H7 (cell line): ENCODE results near the gene TEX35. TPM values are rescaled to one million over a fixed set of nuclear protein-coding genes. Genes with fewer than 3 reads are reported as not detected.

ENCODE experiments used
- DNase-seq: peaks from one replicate; pipeline ENCODE4 v3.0.0; 2012
- H3K27me3 ChIP-seq: 2 replicates; pipeline ENCODE4 v1.6.0; 2011; ENCODE audit warnings: mild to moderate bottlenecking, low read length; ENCODE audit not compliant: control insufficient read depth, insufficient read depth
- H3K36me3 ChIP-seq: replicated peaks from 2 replicates; pipeline ENCODE4 v1.5.1; 2011; ENCODE audit warnings: low read length; ENCODE audit not compliant: control insufficient read depth, insufficient read depth
- H3K4me3 ChIP-seq: 2 replicates; pipeline ENCODE4 v1.5.1; 2011; ENCODE audit warnings: low read depth, mild to moderate bottlenecking, control low read depth, low read length, moderate library complexity; ENCODE audit not compliant: insufficient read depth
- total RNA-seq: library from RNA; depleted of rRNA; stranded (reverse); fragments of >200 nt; shearing (Covaris generic); gene quantifications from 2 replicates; pipeline ENCODE4 v1.2.3, GENCODE V29; 2014; rRNA removed

TEX35 gene
- total RNA-seq: not detected in 2 replicates

DNA sequence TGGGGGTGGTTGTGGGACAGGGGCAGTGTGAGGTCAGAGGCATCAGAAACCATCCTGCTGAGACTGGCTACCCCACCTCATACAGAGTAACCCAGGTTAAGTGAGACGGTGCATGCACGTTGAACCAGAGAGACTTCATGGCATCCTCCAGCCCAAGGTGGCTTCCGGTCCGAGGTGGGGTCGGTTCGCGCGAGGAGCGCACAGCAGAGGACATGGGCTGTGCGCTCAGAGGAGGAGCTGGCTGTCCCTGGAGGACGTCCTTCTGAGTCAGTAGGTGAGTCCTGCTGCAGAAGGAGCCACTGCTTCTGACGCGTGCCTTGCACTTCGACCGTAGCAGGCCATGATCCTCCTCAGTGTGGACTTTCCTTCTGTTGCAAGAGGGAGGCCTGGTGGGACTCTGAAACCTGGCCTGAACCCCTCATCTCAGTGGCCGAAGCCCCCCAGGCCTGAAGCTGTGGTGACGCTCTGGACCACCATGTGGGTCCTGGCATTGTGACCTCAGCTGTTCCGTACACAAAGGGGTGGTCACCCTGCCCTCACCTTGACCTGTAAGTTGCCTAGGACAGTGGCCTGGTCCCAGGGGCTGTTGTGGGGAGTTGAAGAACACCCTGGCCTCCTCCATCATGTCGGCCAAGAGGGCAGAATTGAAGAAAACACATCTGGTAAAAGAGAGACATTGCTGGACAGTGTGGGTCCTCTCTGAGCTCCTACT lies at the start of gene TEX35:
Gene TEX35 (plus strand): TSS at position 544 of the 712 bp plus-strand sequence. CDS start 80 bp downstream, at position 624.
- no peaks in the 10 kb centered on the region for H3K27me3 ChIP-seq
- no peaks in the 10 kb centered on the region for H3K36me3 ChIP-seq
- no peak for DNase-seq
- H3K4me3 ChIP-seq: no peak within 1 kb of the TSS

DNA sequence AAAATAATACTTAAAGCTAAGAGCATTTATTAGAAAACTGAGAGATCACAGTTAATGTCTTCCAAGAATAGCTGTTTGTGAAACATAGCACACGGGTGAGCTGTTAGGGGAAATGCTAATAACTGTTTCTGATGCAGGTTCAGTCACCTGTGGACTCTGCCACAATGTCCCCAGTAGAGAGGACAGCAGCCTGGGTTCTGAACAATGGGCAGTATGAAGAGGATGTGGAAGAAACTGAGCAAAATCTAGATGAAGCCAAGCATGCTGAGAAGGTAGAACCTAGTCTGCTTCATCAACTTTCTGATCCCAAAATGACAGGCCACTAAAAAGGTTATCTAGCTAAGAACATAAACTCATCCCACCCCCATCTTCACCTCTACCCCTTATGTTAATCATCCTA lies 48.8 kb upstream of the TEX35 start:
- no peak for DNase-seq
- Histone ChIP-seq H3K4me3 (no peak overlapping the region), H3K36me3 (peaks cover 15% of the 10 kb centered on the region), H3K27me3 (no peaks in the 10 kb centered on the region)

DNA sequence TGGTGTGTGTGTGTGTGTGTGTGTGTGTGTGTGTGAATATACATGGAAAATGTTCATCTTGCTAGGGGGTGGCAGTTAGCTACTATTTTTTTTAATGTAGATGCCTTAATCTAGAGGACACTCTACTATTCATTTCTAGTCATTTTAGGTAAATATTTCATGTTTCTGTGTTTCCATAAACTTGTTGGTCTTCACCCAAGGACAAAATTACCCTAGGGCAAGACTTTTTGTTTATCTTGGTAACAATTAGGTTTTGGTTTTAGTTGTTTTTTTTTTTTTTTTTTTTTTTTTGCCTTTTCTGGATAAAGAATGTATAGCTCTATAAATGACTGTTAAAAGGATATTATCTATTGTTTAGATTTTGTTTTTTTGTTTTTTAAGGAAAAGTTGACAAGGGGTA lies 48.3 kb upstream of the TEX35 start:
- Histone ChIP-seq H3K36me3 (peaks cover 15% of the 10 kb centered on the region), H3K27me3 (no peaks in the 10 kb centered on the region), H3K4me3 (no peak overlapping the region)
- DNase-seq: no peak

DNA sequence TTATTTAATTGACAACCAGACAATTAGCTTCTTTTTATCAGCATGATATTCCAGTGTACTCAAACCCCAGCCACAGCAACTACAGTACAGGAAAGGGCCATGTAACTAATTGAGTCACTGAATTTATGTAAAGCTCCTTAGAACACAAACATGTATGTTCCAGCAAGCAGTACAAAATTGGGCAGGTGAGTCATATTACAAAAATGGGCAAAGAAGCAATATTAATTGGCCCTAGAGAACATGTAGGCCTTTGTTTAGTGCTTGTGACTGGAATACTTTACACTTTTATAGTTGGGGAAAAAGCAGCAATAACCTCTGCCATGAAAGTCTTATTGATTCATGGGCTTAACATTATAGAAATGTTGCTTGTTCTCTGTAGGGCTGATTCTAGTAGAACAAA lies 47.9 kb upstream of the TEX35 start:
- no peak overlapping the region for H3K4me3 ChIP-seq
- H3K36me3 ChIP-seq: peaks cover 15% of the 10 kb centered on the region
- no peaks in the 10 kb centered on the region for H3K27me3 ChIP-seq
- no peak for DNase-seq

DNA sequence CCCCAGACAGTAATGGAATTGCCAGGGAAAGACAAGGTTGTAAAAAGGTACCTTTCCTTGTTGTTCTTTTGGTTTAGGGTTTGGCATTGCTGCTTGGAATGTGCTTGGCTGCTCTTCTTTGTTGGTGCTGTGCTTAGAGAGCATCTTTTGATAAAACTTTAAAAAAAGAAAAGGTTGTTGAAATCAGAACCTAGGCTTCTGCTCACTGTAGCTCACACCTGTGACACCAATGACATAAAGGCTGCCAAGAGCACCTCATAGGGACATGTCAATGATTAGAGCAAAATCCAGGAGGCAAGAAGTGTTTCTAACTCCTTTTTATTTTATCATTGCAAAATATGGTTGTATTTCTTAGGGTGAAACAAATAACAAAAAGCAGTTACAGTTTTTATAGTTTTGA lies 45.1 kb upstream of the TEX35 start:
- DNase-seq: no peak
- Histone ChIP-seq H3K4me3 (no peak overlapping the region), H3K27me3 (no peaks in the 10 kb centered on the region), H3K36me3 (peaks cover 15% of the 10 kb centered on the region)

DNA sequence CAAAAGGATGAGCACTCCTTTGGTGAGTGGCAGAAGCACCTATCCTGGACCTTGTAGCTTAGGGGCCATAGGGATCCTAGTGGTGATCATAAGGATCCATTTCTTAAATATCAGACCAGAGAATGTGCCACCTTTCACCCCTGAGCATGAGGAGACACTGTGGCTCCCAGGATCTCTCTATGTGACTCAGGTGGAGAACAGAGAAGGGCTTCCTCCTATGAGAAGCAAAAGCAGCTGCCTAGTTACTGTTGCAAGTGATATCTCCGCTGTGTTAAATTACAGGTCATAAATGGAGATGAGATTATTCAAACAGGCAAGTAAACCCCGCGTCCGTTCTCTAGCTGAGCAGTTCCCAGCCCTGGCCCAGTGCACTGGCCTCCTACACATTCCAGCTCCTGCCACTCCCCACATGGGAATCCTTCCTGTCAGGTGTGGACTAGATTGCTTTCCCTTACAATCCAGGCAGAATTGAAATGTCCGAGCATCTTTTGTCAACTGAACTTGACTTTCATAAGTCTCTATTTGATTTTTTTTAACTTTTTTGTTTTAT lies 42.4 kb upstream of the TEX35 start:
- Histone ChIP-seq H3K4me3 (no peak overlapping the region), H3K27me3 (no peaks in the 10 kb centered on the region), H3K36me3 (peaks cover 19% of the 10 kb centered on the region)
- DNase-seq: no peak

DNA sequence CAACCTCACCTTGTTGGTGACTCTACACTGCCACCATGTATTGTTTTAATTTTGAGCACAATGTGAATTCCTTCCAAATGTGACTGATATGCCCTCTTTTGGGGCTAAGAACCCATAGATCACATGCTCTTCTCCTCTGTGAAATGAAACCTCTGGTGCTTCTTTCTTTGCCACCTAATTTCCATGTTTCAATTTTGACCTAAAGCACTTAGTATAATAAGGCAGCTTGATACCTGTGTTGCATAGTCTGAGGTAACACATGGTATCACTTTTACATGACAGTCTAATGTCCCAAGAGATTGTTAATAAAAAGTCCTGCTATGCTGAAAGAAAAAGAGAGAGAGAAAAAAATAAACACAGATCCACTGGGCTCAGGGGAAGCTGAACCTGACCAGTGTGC lies 40.4 kb upstream of the TEX35 start:
- DNase-seq: no peak
- H3K4me3 ChIP-seq: no peak overlapping the region
- no peaks in the 10 kb centered on the region for H3K27me3 ChIP-seq
- peaks cover 8% of the 10 kb centered on the region for H3K36me3 ChIP-seq

DNA sequence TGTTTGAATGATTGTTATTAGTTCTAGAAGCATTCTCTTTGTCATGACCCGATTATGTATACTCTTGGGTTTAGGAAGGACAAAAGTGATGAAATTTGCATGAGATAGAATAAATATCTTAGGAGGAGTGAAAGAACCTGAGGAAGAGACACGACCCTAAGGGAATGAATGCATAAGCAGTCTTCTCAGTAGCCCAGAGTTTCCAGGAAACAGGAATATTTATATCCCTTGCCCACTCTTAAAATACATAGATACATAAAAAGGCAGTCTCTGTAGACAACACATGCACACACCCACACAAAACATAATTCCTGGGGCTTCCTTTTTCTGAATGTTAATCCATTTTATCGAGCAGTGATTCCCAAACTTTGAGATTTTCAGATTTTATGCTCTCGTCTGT lies 35.5 kb upstream of the TEX35 start:
- no peak for DNase-seq
- Histone ChIP-seq H3K36me3 (peaks cover 8% of the 10 kb centered on the region), H3K4me3 (no peak overlapping the region), H3K27me3 (no peaks in the 10 kb centered on the region)

DNA sequence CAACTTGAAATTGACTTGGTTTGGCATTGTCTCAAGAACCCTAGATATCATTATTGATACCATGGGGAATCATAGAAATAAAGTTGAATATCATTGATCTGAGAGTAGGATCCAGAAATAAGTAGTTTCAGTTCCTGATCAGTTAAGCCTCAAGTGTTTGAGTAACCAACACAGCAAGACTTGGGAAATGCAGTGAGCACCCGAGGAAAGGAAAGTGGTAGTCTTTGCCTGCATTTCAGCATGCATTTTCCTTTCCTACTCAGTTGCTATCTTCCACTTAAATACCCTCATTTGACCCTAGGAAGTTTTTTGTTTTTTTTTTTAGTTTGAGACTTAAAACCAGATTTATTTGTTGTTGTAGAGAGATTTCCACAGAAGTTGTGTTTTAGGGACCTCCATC lies 35.1 kb upstream of the TEX35 start:
- DNase-seq: no peak
- Histone ChIP-seq H3K27me3 (no peaks in the 10 kb centered on the region), H3K4me3 (no peak overlapping the region), H3K36me3 (peaks cover 8% of the 10 kb centered on the region)

DNA sequence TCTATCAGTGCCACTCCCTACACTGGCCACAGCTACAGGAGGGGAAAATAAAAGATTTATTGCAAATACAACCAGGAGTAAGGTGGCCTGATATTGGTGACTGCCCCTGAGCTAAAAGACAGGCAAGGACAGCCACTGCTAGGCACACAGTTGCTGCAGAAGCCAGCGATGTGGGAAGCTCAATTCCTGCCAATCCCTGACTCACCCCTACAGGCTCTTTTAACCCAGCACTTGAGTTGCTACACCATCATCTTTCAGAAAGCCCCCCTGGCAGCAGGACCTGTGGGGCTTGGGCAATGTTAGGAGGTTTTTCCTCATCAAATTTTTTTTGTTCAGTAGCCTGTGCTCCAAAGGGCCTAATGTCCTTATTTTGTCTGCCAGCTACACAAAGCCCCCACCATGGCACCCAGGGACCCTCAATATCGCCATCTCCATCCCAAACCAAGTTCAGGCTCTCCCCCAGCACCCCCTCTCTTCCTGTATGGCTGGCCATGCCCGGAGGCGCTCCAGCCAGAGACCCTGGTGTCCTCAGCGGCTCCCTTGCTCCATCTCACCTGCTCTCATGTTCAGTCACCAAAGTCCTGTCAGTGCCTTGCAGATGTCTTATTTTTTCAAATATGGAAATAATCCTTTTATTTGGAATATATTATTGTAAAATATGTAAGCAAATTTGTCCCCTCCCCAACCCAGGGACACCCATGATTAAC lies 29.5 kb upstream of the TEX35 start:
- no peak overlapping the region for H3K4me3 ChIP-seq
- peak; percentile 33 for DNase-seq
- no peaks in the 10 kb centered on the region for H3K27me3 ChIP-seq
- peaks cover 1% of the 10 kb centered on the region for H3K36me3 ChIP-seq

DNA sequence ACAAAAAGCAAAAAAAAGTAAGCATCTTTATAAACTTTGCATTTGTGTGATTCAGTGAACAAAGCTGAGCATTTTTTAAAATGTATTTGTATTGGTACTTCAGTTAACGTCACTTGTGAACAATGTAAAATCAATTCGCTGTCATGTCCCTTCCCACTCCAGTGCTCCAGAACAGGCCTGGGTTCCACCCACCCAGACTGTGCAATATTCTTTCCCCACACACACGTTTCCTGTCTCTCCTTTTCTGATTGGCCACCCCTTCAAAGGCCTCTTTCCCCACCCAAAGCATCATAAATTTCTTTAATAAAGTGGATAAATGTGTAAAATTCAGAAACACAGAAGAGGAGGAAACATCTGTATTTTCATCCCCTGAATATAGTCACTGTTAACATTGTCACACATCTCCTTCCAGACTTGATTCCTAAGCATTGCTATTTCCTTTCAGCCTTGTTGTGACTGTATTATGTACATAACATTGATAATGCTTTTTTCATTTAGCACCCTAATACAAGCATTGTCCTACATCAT lies 28.1 kb upstream of the TEX35 start:
- Histone ChIP-seq H3K4me3 (no peak overlapping the region), H3K27me3 (no peaks in the 10 kb centered on the region), H3K36me3 (peaks cover 1% of the 10 kb centered on the region)
- DNase-seq: peak; percentile 13

DNA sequence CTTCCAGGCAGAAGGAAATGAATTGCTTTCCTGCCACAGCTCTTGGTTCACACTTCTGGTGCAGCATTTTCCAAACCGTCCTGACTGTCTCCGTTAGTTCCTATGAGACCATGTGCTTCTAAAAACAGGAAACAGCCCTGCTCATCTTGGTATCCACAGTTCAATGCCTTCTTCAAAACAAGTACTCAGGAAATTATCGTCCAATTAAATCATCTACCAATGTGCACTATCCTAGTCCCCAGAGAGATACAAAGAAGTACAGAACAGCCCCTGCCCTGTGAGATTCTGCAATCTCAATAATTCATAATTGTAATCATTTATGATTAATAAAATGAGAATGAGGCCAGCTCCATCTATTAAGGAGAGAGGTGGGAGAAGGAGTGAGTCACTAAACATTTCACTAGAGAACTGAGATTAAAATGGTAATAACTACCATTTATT lies 27.3 kb upstream of the TEX35 start:
- Histone ChIP-seq H3K36me3 (no peaks in the 10 kb centered on the region), H3K4me3 (no peak overlapping the region), H3K27me3 (no peaks in the 10 kb centered on the region)
- DNase-seq: no peak

DNA sequence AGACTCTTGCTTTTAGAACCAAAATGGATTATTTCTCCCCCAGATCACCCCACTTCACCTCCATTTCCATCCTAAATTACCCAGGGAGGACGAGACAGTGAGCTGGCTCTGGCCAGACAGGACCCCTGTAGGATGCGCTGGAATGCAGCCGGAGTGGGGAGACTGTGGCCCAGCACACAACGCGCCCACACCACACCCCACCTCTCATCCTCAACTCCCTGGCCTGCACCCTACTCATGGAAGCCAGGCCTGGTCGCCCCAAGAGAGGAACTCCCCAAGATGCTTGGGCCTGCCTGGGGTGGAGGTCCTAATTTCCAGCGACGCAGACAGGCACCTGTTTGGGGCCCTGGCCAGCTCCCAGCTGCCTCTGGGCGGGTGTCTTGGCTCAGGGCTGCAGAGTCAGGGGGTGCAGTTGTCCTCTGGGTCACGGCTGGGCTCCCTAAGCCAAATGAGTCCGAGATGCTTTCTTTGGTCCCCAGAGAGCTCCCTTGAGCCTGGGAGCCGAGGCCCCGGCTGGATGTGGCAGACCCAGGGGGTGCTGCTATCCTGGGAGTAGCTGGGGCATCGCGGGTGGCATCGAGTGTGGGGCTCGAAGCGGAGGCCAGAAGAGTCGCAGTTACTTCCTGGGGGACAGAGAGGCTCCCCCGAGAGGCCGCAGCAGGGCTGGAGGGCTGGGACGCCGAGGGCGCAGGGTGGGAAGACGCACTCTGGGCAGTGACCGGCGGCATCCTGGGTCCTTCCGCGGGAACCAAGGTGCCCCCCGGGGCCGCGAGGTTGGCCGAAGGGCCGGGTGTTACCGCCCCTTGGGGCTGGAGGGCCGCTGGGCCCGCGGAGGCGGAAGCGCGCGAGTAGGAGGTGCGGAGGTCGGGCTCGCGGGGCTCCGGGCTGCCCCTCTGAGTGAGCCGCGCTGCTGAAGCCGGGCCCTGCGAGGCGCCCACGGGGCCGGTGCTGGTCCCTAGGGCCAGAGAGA lies 26.5 kb upstream of the TEX35 start:
- Histone ChIP-seq H3K36me3 (no peaks in the 10 kb centered on the region), H3K4me3 (no peak overlapping the region), H3K27me3 (no peaks in the 10 kb centered on the region)
- DNase-seq: peak; percentile 72

DNA sequence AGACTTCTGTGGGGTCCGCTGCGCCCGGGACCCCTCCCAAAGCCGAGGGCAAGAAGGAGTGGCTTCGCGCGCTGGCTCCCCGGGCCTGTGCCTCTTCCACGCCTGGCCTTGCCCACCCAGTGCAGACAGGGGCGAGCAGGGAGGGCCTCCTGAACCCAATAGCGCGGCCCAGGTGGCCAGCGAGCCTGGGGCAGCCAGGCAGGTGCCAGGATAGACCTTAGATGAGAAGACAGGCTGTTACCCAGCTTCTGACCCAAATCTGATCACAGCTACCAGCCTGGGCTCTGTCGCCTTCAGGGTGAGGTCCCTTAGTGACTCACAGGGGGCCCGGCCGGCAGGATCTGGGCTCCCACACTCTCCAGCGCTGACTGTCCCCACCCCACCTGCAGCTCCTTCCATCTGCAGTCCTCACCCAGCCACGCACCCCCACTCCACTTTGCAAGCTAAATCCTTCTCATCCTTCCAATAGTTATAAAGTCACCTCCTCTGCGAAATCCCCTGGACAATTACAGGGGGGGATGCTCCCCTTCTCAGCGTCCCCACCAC lies 25.8 kb upstream of the TEX35 start:
- Histone ChIP-seq H3K27me3 (no peaks in the 10 kb centered on the region), H3K4me3 (no peak overlapping the region), H3K36me3 (no peaks in the 10 kb centered on the region)
- DNase-seq: no peak
